SK-N-SH treated with all-trans-retinoic acid at 6 μM for 48 hours (cell line): ENCODE results near the gene NAPB.

ENCODE experiments used
- ATAC-seq: fragments of 200-7000 bp; cut with Tn5 transposase; 3 replicates; pipeline ENCODE4 v1.9.1; 2020; ENCODE audit warnings: mild to moderate bottlenecking, moderate library complexity
- ARNTL ChIP-seq: fragments of 450-650 bp; formaldehyde crosslinking; IDR thresholded peaks from 2 replicates; pipeline ENCODE4 v1.5.0; 2020; ENCODE audit warnings: low read depth, mild to moderate bottlenecking, moderate library complexity, borderline replicate concordance
- BACH2 ChIP-seq: fragments of 250-450 bp; sonication (Bioruptor Pico); IDR thresholded peaks from 2 replicates; pipeline ENCODE4 v1.9.0; 2021; ENCODE audit warnings: mild to moderate bottlenecking, borderline replicate concordance
- CSDC2 ChIP-seq: fragments of 250-450 bp; sonication (Bioruptor Pico); IDR thresholded peaks from 2 replicates; pipeline ENCODE4 v1.5.0; 2020; ENCODE audit warnings: mild to moderate bottlenecking, moderate library complexity
- ESRRG ChIP-seq: fragments of 250-450 bp; sonication (Bioruptor Pico); IDR thresholded peaks from 2 replicates; pipeline ENCODE4 v1.6.1; 2021; ENCODE audit warnings: mild to moderate bottlenecking
- GLIS3 ChIP-seq: fragments of 250-450 bp; sonication (Bioruptor Pico); IDR thresholded peaks from 2 replicates; pipeline ENCODE4 v1.5.0; 2020; ENCODE audit warnings: mild to moderate bottlenecking, moderate library complexity
- ISL1 ChIP-seq: fragments of 250-450 bp; sonication (Bioruptor Pico); IDR thresholded peaks from 2 replicates; pipeline ENCODE4 v2.1.2; 2022; ENCODE audit warnings: mild to moderate bottlenecking, moderate library complexity
- OSR1 ChIP-seq: fragments of 250-450 bp; sonication (Bioruptor Pico); IDR thresholded peaks from 2 replicates; pipeline ENCODE4 v1.8.0; 2022; ENCODE audit warnings: moderate library complexity, mild to moderate bottlenecking, inconsistent platforms
- PPARA ChIP-seq: fragments of 250-450 bp; sonication (Bioruptor Pico); IDR thresholded peaks from 2 replicates; pipeline ENCODE4 v1.5.0; 2020; ENCODE audit warnings: mild to moderate bottlenecking, borderline replicate concordance
- RARB ChIP-seq: fragments of 250-450 bp; sonication (Bioruptor Pico); IDR thresholded peaks from 2 replicates; pipeline ENCODE4 v1.8.0; 2021; ENCODE audit warnings: mild to moderate bottlenecking, moderate library complexity
- SNAI2 ChIP-seq: fragments of 250-450 bp; sonication (Bioruptor Pico); IDR thresholded peaks from 2 replicates; pipeline ENCODE4 v1.5.0; 2020; ENCODE audit warnings: mild to moderate bottlenecking, moderate library complexity
- ZC3H10 ChIP-seq: fragments of 250-450 bp; sonication (Bioruptor Pico); IDR thresholded peaks from 2 replicates; pipeline ENCODE4 v1.5.1; 2021; ENCODE audit warnings: mild to moderate bottlenecking, moderate library complexity
- ZFP3 ChIP-seq: fragments of 250-450 bp; sonication (Bioruptor Pico); IDR thresholded peaks from 2 replicates; pipeline ENCODE4 v1.5.0; 2020; ENCODE audit warnings: mild to moderate bottlenecking, moderate library complexity
- ZFP30 ChIP-seq: fragments of 450-650 bp; formaldehyde crosslinking; IDR thresholded peaks from 2 replicates; pipeline ENCODE4 v1.5.0; 2022; ENCODE audit warnings: mild to moderate bottlenecking, moderate library complexity
- ZNF565 ChIP-seq: fragments of 450-650 bp; formaldehyde crosslinking; conservative IDR thresholded peaks from 2 replicates; pipeline ENCODE4 v1.5.0; 2020; ENCODE audit warnings: low read depth, mild to moderate bottlenecking, moderate library complexity
- ZNF70 ChIP-seq: fragments of 450-650 bp; formaldehyde crosslinking; IDR thresholded peaks from 2 replicates; pipeline ENCODE4 v1.5.0; 2020; ENCODE audit warnings: mild to moderate bottlenecking, moderate library complexity
- ZNF8 ChIP-seq: fragments of 450-650 bp; formaldehyde crosslinking; IDR thresholded peaks from 2 replicates; pipeline ENCODE4 v1.5.0; 2020; ENCODE audit warnings: mild to moderate bottlenecking, moderate library complexity
- TF ChIP-seq, protein P1 (sequence below): fragments of 250-450 bp; sonication (Bioruptor Pico); IDR thresholded peaks from 2 replicates; pipeline ENCODE4 v1.5.1; 2020; ENCODE audit warnings: low read depth, mild to moderate bottlenecking, moderate library complexity
- TF ChIP-seq, protein P2 (sequence below): fragments of 250-450 bp; sonication (Bioruptor Pico); IDR thresholded peaks from 2 replicates; pipeline ENCODE4 v1.5.1; 2021; ENCODE audit warnings: mild to moderate bottlenecking, moderate library complexity
- TF ChIP-seq, protein P3 (sequence below): fragments of 250-450 bp; sonication (Bioruptor Pico); IDR thresholded peaks from 2 replicates; pipeline ENCODE4 v1.8.0; 2020; ENCODE audit warnings: mild to moderate bottlenecking, moderate library complexity, borderline replicate concordance
- TF ChIP-seq, protein P4 (sequence below): fragments of 250-450 bp; sonication (Bioruptor Pico); IDR thresholded peaks from 2 replicates; pipeline ENCODE4 v1.8.0; 2021; ENCODE audit warnings: low read depth, mild to moderate bottlenecking, moderate library complexity, borderline replicate concordance
- TF ChIP-seq, protein P5 (sequence below): fragments of 250-450 bp; sonication (Bioruptor Pico); IDR thresholded peaks from 2 replicates; pipeline ENCODE4 v1.5.0; 2020; ENCODE audit warnings: mild to moderate bottlenecking, moderate library complexity

NAPB gene

DNA sequence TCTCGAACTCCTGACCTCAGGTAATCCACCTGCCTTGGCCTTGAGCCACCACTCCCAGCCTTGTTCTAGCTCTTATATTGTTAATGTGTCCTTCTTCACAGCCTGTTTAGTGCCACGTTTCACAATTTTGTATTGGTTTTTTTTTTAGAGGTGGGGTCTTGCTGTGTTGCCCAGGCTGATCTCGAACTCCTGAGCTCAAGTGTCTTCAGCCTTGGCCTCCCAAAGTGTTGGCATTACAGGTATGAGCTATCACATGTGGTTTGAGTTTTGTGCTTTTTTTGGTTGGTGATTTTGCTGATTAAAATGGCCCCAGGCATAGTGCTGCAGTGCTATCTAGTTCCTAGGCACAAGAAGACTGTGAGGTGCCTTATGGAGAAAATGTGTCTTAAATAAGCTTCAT lies 12.3 kb upstream of the NAPB start:
- TF ChIP-seq CSDC2 (CRISPR knock-in tag) (no peak), ESRRG (CRISPR knock-in tag) (no peak), ISL1 (no peak), RARB (CRISPR knock-in tag) (no peak), BACH2 (CRISPR knock-in tag) (no peak), ZNF565 (no peak), ZNF8 (CRISPR knock-in tag) (no peak), ZNF70 (CRISPR knock-in tag) (no peak), ZC3H10 (no peak), PPARA (no peak), ZFP30 (CRISPR knock-in tag) (no peak), ZFP3 (CRISPR knock-in tag) (no peak), ARNTL (CRISPR knock-in tag) (no peak)
- TF ChIP-seq, protein P1, sequence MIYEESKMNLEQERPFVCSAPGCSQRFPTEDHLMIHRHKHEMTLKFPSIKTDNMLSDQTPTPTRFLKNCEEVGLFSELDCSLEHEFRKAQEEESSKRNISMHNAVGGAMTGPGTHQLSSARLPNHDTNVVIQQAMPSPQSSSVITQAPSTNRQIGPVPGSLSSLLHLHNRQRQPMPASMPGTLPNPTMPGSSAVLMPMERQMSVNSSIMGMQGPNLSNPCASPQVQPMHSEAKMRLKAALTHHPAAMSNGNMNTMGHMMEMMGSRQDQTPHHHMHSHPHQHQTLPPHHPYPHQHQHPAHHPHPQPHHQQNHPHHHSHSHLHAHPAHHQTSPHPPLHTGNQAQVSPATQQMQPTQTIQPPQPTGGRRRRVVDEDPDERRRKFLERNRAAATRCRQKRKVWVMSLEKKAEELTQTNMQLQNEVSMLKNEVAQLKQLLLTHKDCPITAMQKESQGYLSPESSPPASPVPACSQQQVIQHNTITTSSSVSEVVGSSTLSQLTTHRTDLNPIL (CRISPR knock-in tag), result no peak
- TF ChIP-seq, protein P2, sequence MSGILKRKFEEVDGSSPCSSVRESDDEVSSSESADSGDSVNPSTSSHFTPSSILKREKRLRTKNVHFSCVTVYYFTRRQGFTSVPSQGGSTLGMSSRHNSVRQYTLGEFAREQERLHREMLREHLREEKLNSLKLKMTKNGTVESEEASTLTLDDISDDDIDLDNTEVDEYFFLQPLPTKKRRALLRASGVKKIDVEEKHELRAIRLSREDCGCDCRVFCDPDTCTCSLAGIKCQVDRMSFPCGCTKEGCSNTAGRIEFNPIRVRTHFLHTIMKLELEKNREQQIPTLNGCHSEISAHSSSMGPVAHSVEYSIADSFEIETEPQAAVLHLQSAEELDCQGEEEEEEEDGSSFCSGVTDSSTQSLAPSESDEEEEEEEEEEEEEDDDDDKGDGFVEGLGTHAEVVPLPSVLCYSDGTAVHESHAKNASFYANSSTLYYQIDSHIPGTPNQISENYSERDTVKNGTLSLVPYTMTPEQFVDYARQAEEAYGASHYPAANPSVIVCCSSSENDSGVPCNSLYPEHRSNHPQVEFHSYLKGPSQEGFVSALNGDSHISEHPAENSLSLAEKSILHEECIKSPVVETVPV (CRISPR knock-in tag), result no peak
- TF ChIP-seq, protein P3, sequence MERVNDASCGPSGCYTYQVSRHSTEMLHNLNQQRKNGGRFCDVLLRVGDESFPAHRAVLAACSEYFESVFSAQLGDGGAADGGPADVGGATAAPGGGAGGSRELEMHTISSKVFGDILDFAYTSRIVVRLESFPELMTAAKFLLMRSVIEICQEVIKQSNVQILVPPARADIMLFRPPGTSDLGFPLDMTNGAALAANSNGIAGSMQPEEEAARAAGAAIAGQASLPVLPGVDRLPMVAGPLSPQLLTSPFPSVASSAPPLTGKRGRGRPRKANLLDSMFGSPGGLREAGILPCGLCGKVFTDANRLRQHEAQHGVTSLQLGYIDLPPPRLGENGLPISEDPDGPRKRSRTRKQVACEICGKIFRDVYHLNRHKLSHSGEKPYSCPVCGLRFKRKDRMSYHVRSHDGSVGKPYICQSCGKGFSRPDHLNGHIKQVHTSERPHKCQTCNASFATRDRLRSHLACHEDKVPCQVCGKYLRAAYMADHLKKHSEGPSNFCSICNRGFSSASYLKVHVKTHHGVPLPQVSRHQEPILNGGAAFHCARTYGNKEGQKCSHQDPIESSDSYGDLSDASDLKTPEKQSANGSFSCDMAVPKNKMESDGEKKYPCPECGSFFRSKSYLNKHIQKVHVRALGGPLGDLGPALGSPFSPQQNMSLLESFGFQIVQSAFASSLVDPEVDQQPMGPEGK (CRISPR knock-in tag), result no peak
- TF ChIP-seq, protein P4, sequence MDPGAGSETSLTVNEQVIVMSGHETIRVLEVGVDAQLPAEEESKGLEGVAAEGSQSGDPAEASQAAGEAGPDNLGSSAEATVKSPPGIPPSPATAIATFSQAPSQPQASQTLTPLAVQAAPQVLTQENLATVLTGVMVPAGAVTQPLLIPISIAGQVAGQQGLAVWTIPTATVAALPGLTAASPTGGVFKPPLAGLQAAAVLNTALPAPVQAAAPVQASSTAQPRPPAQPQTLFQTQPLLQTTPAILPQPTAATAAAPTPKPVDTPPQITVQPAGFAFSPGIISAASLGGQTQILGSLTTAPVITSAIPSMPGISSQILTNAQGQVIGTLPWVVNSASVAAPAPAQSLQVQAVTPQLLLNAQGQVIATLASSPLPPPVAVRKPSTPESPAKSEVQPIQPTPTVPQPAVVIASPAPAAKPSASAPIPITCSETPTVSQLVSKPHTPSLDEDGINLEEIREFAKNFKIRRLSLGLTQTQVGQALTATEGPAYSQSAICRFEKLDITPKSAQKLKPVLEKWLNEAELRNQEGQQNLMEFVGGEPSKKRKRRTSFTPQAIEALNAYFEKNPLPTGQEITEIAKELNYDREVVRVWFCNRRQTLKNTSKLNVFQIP, result no peak
- no peak for ATAC-seq

DNA sequence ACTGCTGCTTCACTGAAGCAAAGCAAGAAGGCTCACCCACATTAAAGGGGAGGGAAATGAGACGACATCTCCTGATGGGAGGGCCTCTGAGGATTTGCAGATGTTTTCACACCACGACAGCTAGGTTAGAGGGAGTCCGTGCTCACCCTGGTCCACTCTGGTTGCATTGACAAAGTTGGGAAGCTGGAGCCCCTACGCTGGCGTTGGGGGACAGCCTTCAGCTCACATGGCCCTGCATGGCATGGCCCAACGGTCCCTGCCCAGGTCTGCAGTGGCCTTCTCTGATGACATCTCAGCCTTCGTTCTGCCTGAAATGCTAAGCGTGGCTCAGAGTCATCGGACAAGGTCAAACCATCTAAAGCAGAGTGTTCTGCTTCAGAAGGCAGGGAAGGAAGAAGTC lies 3.8 kb upstream of the NAPB start:
- no peak for ATAC-seq
- TF ChIP-seq, protein P1 (CRISPR knock-in tag), result no peak
- TF ChIP-seq ESRRG (CRISPR knock-in tag), result no peak
- TF ChIP-seq BACH2 (CRISPR knock-in tag), result no peak
- TF ChIP-seq ZNF70 (CRISPR knock-in tag), result no peak
- TF ChIP-seq, protein P2 (CRISPR knock-in tag), result no peak
- TF ChIP-seq OSR1, result no peak
- no peak for TF ChIP-seq SNAI2
- TF ChIP-seq RARB (CRISPR knock-in tag), result no peak
- TF ChIP-seq, protein P5, sequence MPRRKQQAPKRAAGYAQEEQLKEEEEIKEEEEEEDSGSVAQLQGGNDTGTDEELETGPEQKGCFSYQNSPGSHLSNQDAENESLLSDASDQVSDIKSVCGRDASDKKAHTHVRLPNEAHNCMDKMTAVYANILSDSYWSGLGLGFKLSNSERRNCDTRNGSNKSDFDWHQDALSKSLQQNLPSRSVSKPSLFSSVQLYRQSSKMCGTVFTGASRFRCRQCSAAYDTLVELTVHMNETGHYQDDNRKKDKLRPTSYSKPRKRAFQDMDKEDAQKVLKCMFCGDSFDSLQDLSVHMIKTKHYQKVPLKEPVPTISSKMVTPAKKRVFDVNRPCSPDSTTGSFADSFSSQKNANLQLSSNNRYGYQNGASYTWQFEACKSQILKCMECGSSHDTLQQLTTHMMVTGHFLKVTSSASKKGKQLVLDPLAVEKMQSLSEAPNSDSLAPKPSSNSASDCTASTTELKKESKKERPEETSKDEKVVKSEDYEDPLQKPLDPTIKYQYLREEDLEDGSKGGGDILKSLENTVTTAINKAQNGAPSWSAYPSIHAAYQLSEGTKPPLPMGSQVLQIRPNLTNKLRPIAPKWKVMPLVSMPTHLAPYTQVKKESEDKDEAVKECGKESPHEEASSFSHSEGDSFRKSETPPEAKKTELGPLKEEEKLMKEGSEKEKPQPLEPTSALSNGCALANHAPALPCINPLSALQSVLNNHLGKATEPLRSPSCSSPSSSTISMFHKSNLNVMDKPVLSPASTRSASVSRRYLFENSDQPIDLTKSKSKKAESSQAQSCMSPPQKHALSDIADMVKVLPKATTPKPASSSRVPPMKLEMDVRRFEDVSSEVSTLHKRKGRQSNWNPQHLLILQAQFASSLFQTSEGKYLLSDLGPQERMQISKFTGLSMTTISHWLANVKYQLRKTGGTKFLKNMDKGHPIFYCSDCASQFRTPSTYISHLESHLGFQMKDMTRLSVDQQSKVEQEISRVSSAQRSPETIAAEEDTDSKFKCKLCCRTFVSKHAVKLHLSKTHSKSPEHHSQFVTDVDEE (CRISPR knock-in tag), result no peak
- no peak for TF ChIP-seq PPARA
- TF ChIP-seq ARNTL (CRISPR knock-in tag), result no peak
- TF ChIP-seq, protein P4, result no peak
- TF ChIP-seq CSDC2 (CRISPR knock-in tag), result no peak
- no peak for TF ChIP-seq ZNF565
- TF ChIP-seq GLIS3 (CRISPR knock-in tag), result no peak
- TF ChIP-seq ZFP30 (CRISPR knock-in tag), result no peak
- TF ChIP-seq ZNF8 (CRISPR knock-in tag), result no peak
- TF ChIP-seq ZFP3 (CRISPR knock-in tag), result no peak
